HL-60 (cell line): ENCODE measurements around the gene CACNA1C.

Source experiments
- CTCF ChIP-seq: IDR thresholded peaks from one replicate; pipeline ENCODE4 v1.5.1; 2011; ENCODE audit warnings: low read length, control low read depth, inconsistent platforms; ENCODE audit not compliant: insufficient read depth
- GABPA ChIP-seq: IDR thresholded peaks from 2 replicates; pipeline ENCODE4 v1.6.1; 2012; ENCODE audit warnings: low read depth
- POLR2AphosphoS5 ChIP-seq: IDR thresholded peaks from 2 replicates; pipeline ENCODE4 v1.6.1; 2012; ENCODE audit warnings: low read depth
- REST ChIP-seq: IDR thresholded peaks from 2 replicates; pipeline ENCODE4 v1.6.1; 2012; ENCODE audit warnings: low read depth; ENCODE audit not compliant: insufficient replicate concordance
- SPI1 ChIP-seq: IDR thresholded peaks from 2 replicates; pipeline ENCODE4 v1.6.1; 2012; ENCODE audit warnings: low read depth, mild to moderate bottlenecking, borderline replicate concordance

- no peak for TF ChIP-seq CTCF
- TF ChIP-seq GABPA = no peak
- no peak for TF ChIP-seq REST
- no peak for TF ChIP-seq SPI1
- no peak for TF ChIP-seq POLR2AphosphoS5
Observed at GRCh38 chr12:2606186-2606910, 553.6 kb downstream of the CACNA1C start.
